Peyer's patch (tissue), 4 donors: ENCODE data around the gene INPP5J.

Experiments used
- POLR2A ChIP-seq, 2 donors: fragments of 450-650 bp; IDR thresholded peaks; one replicate each; pipeline ENCODE4 v1.5.1; 2017; ENCODE audit warnings: antibody characterized with exemption in 2 of 2, mild to moderate bottlenecking in 2 of 2, moderate library complexity in 2 of 2
- TF ChIP-seq, protein P1 (sequence below), 6 experiments: fragments of 450-650 bp in 4 of 6; fragments of 200-600 bp in 2 of 6; sonication (generic) in 1 of 6; IDR thresholded peaks; one replicate each; pipeline ENCODE4 v1.5.1; 2017 to 2019; ENCODE audit warnings: antibody characterized with exemption in 6 of 6, mild to moderate bottlenecking in 3 of 6, moderate library complexity in 1 of 6

DNA sequence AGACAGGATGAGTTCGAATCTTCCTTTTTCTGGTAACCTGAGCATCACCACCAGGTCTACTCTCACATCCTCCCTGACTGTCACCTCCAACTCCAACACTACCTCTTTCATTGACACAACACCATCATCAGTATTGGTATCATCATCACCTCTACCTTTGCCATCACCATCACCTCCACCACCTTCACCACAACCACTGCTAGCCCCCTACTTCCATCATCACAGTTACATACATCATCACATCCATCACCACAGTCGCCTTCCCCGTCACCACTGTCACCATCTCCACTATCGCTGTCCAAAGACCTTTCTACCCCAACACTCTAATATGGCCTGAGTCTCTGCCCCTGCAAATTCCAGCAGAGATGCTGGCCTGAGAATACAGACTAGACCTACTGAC lies 1.4 kb upstream of the INPP5J start:
- TF ChIP-seq POLR2A (IDR thresholded peaks at IDR 0.05) = no peak
- TF ChIP-seq, protein P1, sequence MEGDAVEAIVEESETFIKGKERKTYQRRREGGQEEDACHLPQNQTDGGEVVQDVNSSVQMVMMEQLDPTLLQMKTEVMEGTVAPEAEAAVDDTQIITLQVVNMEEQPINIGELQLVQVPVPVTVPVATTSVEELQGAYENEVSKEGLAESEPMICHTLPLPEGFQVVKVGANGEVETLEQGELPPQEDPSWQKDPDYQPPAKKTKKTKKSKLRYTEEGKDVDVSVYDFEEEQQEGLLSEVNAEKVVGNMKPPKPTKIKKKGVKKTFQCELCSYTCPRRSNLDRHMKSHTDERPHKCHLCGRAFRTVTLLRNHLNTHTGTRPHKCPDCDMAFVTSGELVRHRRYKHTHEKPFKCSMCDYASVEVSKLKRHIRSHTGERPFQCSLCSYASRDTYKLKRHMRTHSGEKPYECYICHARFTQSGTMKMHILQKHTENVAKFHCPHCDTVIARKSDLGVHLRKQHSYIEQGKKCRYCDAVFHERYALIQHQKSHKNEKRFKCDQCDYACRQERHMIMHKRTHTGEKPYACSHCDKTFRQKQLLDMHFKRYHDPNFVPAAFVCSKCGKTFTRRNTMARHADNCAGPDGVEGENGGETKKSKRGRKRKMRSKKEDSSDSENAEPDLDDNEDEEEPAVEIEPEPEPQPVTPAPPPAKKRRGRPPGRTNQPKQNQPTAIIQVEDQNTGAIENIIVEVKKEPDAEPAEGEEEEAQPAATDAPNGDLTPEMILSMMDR (IDR thresholded peaks at IDR 0.05) = no peak
